Measurements from ENCODE around the gene BAHD1. TPM values are rescaled to one million over a fixed set of nuclear protein-coding genes. Genes with fewer than 3 reads are reported as not detected.

BAHD1 gene
- total RNA-seq, 1 experiment from 2014 or later = 37.2 TPM

- DNase-seq (ENCODE audit: low spot score) = no peak
- in situ Hi-C loops (cut with HindIII; ENCODE audit: low sequenced_read_pairs) = no loop called here
Observed at GRCh38 chr15:40483919-40484318, 43.2 kb downstream of the BAHD1 start.

- in situ Hi-C loops (cut with HindIII; ENCODE audit: low sequenced_read_pairs) = no loop called here
- no peak for DNase-seq (ENCODE audit: low spot score)
Observed at GRCh38 chr15:40486066-40486770, 45.5 kb downstream of the BAHD1 start.

GRCh38 chr15:40487816-40488682, 47.3 kb downstream of the BAHD1 start:
- in situ Hi-C loops (cut with HindIII; ENCODE audit: low sequenced_read_pairs) = no loop called here
- DNase-seq (ENCODE audit: low spot score) = no peak

- no peak for DNase-seq (ENCODE audit: low spot score)
- in situ Hi-C loops (cut with HindIII; ENCODE audit: low sequenced_read_pairs) = no loop called here
Observed at GRCh38 chr15:40489274-40490175, 48.8 kb downstream of the BAHD1 start.

DNA sequence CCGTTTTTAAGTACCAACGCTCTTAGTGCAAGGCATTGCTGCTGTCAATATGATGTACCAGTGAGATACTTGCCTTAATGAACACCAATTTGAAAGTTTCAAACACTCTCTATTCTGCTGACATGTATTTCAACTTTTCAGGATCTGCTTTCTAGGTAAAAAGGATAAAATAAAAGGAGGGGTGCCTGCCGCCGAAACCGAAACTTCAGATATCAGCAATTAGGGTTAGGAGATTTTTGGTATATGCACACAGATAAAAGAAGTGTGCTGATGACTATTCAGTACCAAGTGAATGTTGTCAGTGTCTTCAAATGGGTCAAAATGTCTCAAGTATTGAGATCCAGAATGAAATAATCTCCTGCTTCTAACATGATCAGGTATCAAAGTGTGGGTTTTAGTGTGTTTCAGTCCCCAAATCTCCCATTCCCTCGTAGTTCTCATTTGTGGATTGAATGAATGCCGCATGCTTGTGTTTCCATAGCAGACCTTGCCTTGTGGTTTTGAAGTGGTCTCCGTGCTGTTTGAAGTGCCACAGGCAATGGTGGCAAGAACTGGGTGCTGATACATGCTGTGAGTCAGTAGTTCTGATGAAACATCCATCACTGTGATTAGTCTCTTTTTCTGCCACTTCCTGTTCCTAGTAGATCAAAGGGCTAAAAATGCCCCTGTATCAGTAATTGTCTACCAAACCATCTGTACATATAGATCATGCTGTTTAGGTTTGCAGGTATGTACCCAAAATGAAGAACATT, 52.5 kb downstream of the BAHD1 start:
- in situ Hi-C loops (cut with HindIII; ENCODE audit: low sequenced_read_pairs) = no loop called here
- no peak for DNase-seq (ENCODE audit: low spot score)

- DNase-seq (ENCODE audit: low spot score) = no peak
- in situ Hi-C loops (cut with HindIII; ENCODE audit: low sequenced_read_pairs) = no loop called here
Observed at GRCh38 chr15:40495516-40495915, 54.8 kb downstream of the BAHD1 start.

- in situ Hi-C loops (cut with HindIII; ENCODE audit: low sequenced_read_pairs) = no loop called here
- DNase-seq (ENCODE audit: low spot score) = no peak
Observed at GRCh38 chr15:40498418-40498817, 57.7 kb downstream of the BAHD1 start.

DNA sequence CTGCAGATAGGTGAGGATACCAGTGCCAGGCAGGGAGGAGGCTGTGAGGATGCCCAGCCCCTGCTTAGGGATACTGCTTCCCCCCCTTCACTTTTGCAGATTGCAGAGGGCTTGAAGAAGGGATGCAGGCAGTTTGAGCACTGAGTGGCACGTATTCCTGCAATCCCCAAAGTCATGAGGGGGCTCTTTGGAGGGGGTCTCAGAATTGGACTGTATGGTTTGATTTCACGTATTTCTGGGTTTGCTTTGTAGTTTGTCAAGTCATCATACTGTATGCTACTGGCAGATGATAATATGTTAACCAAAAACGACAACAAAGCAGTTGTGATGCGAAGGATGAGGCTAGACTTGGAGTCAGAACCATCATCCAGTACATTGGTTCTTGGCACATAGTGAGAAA, 58.1 kb downstream of the BAHD1 start:
- DNase-seq (ENCODE audit: low spot score) = no peak
- in situ Hi-C loops (cut with HindIII; ENCODE audit: low sequenced_read_pairs) = no loop called here

- no peak for DNase-seq (ENCODE audit: low spot score)
- in situ Hi-C loops (cut with HindIII; ENCODE audit: low sequenced_read_pairs) = no loop called here
Observed at GRCh38 chr15:40499931-40500330, 59.2 kb downstream of the BAHD1 start.

DNA sequence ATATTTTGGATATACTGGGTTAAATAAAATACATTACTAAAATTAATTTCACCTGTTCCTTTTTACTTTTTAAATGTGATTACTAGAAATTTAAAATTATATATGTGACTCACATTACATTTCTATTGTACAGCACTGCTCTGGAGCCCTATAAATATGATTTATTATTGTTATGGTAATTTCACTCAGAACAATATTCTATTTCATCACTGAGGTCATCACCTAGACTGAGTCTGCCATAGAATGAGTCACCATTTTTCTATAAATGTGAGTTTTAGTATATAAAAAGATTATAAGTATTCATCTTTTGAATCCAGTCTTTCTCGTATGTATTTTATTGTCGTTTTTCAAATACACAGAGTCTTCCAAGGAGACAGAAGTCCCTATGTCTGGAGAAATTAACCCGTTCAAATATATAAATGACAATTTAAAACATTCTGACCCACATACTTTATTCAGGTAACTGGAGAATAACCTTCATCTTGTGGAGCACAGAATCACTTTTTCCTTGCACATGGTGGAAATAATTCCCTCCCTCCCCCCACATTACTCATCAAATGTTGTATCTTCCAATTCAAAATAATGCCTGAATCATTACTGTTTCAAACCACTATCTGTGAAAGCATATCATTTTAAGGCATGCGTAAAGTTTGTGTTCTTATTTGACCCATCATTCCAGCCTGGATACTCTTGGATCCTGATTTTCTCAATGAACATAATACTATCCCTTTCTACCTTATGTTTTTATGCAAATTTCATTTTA, 60.0 kb downstream of the BAHD1 start:
- DNase-seq (ENCODE audit: low spot score) = no peak
- in situ Hi-C loops (cut with HindIII; ENCODE audit: low sequenced_read_pairs) = no loop called here

- in situ Hi-C loops (cut with HindIII; ENCODE audit: low sequenced_read_pairs) = no loop called here
- no peak for DNase-seq (ENCODE audit: low spot score)
Observed at GRCh38 chr15:40501487-40501886, 60.7 kb downstream of the BAHD1 start.

DNA sequence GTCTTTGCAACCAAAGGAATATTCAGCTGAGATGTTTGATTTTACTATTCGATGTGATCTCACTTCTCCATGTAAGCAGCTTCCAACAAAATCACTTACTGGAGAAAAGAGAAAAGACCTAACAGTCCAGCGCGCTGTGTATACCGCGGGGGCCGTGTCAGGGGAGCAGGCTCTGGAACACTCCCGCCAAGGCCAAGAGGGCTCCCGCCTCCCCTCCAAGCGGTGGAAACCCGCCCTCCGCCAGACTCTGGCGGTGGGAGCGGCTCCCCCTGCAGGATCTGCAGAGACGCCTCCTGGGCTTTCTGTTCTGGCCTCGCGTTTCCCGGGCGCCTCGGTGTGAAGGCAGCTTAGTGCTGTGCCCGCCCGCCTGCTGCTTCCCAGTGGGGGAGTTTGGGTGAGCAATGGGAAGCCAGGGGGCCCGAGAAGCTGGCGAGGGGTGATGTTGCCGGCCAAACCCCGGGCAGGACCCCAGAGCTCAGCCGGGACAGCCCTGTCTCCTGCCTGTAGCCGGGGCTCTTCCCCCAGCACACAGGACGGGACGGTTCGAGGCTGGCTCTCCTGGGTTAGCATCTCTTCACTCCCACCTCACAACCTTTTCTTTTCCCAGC, 66.3 kb downstream of the BAHD1 start:
- in situ Hi-C loops (cut with HindIII; ENCODE audit: low sequenced_read_pairs) = no loop called here
- DNase-seq (ENCODE audit: low spot score) = peak; percentile 58

DNA sequence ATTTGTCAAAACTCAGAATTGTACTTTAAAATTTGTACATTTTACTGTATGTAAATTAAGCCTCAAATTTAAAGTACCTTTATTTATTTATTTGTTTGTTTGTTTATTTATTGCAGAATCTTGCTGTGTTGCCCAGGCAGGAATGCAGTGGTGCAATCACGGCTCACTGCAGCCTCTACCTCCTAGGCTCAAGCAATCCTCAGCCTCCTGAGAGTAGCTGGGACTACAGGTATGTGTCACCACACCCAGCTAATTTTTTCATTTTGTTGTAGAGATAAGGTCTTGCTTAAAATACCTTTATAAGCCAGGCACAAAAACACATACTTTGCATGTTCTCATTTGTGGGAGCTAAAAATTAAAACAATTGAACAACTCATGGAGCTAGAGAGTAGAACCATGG, 67.5 kb downstream of the BAHD1 start:
- in situ Hi-C loops (cut with HindIII; ENCODE audit: low sequenced_read_pairs) = no loop called here
- no peak for DNase-seq (ENCODE audit: low spot score)

GRCh38 chr15:40510201-40510600, 69.4 kb downstream of the BAHD1 start:
- in situ Hi-C loops (cut with HindIII; ENCODE audit: low sequenced_read_pairs) = no loop called here
- DNase-seq (ENCODE audit: low spot score) = no peak

- DNase-seq (ENCODE audit: low spot score) = peak; percentile 32
- in situ Hi-C loops (cut with HindIII; ENCODE audit: low sequenced_read_pairs) = no loop called here
Observed at GRCh38 chr15:40511093-40511471, 70.3 kb downstream of the BAHD1 start.

DNA sequence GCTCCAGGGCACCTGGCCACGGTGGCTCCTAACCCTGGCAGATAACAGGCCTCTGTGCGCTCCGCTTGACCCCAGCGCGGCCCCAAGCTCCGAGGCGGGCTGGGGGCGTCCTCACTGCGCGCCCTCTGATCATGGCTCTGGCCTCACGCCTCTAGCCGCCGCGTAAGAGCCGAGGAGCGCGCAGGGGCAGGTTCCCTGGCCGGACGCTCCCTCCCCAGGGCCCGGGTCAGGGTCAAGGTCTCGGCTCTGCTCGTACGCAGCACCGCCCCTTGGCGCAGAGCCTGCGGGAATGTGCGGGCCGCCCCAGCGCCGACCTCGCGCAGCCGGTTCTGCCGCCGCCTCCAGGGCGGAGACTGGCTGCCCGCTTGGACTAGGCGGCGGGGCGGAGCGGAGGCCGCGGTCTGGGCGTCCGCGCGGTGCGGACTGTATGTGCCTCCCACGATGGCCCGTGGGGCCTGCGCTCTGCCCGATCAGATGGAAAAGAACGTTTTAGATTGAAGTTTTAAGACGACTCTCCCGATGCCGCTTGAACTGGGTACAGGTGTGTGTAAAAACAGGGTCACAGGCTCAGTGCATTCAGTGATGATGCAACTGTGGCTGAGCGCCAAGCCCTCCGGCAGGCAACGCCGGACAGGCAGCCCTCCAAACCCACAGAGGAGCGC, 70.8 kb downstream of the BAHD1 start:
- in situ Hi-C loops (cut with HindIII; ENCODE audit: low sequenced_read_pairs) = no loop called here
- peak; percentile 43 for DNase-seq (ENCODE audit: low spot score)

DNA sequence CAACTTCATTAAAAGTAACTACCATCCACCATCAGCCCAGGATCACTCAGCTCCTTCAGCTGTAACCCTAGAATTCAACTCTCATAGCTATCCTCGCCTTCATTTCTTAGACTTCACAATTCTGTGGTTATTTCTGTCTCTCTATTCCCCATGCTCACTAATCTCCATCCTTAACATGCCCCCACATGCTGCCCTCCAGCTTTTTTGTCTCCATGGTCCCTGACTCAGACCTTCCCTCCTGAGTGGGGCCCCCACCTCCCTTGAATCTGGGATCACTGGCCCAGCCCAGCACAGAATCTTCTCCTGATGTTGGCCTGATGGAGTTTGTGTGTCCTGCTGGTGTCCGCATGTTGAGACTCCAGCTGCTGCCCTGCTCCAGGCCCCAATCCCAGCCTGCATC, 71.7 kb downstream of the BAHD1 start:
- in situ Hi-C loops (cut with HindIII; ENCODE audit: low sequenced_read_pairs) = no loop called here
- no peak for DNase-seq (ENCODE audit: low spot score)
